HG03196 (cell line): ENCODE data around the gene ZBTB48.
"Not testable (repeated sequence)": the region's sequence is repeated elsewhere in the genome, so short reads cannot be mapped to it uniquely, and the experiment has no call there.

ENCODE experiments used
- ATAC-seq: cut with Tn5 transposase; IDR thresholded peaks from one replicate; pipeline ENCODE4 v1.9.1; 2021; ENCODE audit not compliant: unreplicated experiment

ZBTB48 gene

DNA sequence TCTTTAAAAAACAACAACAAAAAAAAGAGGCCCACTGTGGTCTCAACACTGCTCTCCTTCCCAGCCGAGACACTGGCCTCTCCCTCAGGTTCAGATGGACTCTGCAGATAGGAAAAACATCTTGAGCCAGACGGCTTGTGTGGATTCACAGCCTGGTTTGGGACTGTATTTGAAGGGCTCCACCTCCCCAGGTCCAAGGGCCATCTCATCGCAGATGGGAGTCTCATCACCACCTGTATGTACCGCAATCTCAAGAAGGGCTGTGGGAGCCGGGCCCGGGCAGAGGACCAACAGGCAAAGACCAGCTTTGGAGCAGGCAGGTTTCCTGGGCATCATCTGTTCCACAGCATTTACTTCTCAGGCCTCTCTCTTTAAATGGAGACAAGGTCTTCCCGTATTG, 10.3 kb downstream of the ZBTB48 start:
- ATAC-seq = no peak

- ATAC-seq = no peak
Measured at GRCh38 chr1:6591222-6591621, 11.4 kb downstream of the ZBTB48 start.

GRCh38 chr1:6591644-6592043, 11.8 kb downstream of the ZBTB48 start:
- ATAC-seq = no peak

- ATAC-seq = no peak
Measured at GRCh38 chr1:6592441-6592840, 12.6 kb downstream of the ZBTB48 start.

GRCh38 chr1:6592865-6593593, 13.2 kb downstream of the ZBTB48 start:
- no peak for ATAC-seq

GRCh38 chr1:6593810-6594209, 14.0 kb downstream of the ZBTB48 start:
- ATAC-seq = no peak

DNA sequence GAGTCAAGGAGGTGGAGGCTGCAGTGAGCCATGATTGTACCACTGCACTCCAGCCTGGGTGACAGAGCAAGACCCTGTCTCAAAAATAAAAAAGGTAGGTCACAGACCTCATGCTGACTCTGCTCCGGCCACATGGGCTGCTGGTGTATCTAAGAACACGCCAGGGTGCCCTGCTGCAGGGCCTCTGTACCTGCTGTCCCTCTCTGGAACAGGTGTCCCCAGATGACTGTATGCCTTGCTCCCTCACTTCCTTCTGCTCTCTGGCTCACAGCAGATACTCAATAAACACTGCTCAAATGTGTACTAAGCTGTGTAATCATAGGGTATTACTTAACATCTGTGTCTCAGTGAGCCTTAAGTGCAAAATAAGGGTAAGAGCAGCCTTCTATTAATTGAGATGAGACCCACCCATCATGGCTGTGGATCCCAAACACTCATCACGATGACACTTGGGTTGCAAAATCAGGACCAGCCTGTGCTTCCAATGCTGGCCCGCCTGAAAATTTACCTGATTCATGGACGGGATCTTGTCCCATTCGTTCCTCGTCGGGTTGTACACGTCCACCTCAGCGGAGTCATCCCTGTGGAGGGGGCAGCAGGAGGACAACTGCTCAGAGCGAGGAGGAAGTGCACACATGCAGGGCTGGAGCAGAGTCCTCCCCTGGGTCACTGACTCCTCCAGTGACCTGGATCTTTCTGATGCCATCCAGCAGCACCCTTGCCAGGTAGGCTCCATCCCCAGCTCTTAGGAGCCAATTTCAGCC, 15.4 kb downstream of the ZBTB48 start:
- no peak for ATAC-seq

- no peak for ATAC-seq
Measured at GRCh38 chr1:6596351-6596750, 16.6 kb downstream of the ZBTB48 start.

DNA sequence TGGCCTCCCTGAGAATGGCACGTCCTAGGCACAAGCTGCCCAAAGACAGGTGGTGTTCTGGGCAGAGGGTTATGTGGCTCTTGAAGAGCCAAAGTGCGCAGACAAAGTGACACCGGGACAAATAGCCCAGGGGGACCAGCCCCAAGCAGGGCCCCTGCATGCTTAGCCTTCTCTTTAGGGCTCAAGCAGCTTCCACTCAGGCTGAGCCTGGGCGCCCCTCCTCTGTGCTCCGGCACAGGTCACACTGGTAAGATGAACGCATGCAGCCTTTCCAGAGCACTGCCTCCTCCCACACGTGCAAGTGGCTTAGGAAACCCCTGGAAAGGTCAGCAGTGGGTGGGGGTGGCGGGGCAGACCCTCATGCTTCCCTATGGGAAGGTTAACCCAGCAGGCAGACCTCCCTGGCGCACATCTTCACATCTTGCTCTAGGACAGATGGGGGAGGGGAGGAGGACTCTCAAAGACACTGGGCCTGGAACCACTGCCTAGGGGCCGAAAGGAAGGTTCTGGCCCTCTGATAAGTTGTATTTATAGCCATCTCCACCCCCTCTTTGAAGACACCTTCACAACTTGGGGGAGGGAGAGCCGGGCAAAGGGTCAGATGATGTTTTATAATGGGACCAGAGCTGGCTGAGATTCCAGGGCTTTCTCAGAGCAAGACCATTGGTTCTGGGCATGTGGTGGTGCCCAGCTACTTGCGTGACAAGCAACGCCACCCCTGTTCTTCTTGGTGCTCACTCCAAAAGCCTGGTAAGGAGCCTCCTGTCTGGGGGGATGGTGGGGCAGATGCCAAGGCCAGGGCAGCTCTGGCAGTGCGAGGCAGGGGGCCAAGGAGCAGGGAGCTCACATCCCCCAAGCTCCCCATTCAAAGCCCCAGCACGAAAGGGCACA, 17.3 kb downstream of the ZBTB48 start:
- ATAC-seq = no peak

GRCh38 chr1:6597777-6598131, 18.0 kb downstream of the ZBTB48 start:
- ATAC-seq = no peak

DNA sequence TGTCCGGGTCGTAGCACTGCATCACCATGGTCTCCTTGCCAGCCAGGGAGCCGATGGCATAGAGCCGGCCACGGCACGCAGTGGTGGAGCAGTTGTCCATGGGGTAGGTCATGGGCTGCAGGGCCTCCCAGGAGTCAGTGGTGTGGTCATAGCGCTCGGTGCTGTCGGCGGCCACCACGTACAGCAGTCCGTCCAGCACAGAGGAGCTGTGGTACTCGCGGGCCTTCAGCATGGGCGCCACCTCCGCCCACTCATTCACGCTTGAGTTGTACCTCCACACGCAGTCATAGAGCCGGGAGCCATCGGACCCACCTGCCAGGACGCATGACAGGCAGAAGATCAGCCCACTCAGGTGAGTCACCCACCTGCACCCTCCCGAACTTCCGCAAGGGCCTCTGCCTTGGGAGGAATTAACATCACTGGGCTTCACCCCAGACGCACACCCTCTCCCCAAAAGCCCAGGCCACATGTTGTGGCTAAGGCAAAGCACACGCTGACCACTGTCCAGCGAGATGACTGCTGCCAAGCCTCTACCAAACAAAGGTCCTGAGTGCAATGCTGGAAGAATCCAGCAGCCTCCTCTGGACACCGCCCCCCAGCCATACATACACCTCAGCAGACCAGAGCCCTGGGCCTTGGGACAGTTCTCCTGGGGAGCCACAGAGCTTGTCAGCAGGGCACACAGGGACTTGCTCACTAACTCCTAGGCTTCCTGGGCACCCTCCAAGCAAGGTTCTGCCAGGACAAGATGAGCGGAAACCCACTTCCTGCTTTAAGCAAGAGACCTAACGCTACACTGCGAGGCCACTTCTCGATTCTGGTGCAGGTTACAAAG, 19.6 kb downstream of the ZBTB48 start:
- ATAC-seq = no peak

DNA sequence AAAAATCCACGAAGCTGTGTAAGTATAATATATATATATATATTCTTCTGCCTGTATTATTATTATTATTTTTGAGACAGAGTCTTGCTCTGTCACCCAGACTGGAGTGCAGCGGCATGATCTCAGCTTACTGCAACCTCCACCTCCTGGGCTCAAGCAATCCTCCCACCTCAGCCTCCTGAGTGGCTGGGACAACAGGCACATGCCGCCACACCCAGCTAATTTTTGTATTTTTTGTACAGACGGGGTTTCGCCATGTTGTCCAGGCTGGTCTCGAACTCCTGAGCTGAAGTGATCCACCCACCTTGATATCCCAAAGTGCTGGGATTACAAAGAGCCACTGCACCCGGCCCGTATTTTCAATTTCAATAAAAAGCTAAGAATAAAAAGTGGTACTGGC, 20.2 kb downstream of the ZBTB48 start:
- not testable (repeated sequence) for ATAC-seq

GRCh38 chr1:6600410-6601048, 20.7 kb downstream of the ZBTB48 start:
- ATAC-seq = peak; percentile 0

GRCh38 chr1:6601049-6601922, 21.5 kb downstream of the ZBTB48 start:
- peak; percentile 33 for ATAC-seq

GRCh38 chr1:6601923-6602668, 22.3 kb downstream of the ZBTB48 start:
- ATAC-seq = no peak

DNA sequence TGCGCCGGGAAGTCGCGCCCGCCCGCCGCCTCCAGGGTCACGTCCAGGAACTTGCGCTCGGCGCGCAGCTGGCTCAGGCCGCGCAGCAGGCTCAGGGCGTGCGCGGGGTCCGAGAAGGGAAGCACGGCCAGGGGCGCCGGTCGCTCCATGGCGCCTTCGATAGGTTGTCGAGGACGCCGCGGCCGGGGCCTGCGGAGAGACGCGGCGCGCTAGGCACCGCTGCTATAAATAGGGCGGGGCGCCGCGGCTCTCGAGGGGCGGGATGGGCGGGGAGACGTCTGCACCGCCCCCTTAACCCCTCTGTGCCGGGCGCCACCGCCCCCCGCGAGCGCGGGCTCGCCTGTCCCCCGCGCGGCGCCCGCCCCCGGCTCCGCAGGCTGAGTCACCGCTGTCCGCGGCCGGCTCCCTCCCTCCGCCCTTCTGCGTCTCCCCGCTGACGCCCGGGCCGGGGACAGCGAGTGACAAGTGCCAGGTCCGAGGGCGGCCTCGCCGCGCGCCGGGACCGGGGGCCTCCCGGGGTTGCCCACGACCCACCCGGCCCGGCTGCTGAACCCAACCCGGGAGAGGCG, 23.0 kb downstream of the ZBTB48 start, which contains the start of gene KLHL21:
Gene KLHL21, minus strand, starts transcription at position 201 of the 569 bp plus-strand sequence. Its CDS starts 52 bp downstream, at position 149.
- ATAC-seq = peak; percentile 57

DNA sequence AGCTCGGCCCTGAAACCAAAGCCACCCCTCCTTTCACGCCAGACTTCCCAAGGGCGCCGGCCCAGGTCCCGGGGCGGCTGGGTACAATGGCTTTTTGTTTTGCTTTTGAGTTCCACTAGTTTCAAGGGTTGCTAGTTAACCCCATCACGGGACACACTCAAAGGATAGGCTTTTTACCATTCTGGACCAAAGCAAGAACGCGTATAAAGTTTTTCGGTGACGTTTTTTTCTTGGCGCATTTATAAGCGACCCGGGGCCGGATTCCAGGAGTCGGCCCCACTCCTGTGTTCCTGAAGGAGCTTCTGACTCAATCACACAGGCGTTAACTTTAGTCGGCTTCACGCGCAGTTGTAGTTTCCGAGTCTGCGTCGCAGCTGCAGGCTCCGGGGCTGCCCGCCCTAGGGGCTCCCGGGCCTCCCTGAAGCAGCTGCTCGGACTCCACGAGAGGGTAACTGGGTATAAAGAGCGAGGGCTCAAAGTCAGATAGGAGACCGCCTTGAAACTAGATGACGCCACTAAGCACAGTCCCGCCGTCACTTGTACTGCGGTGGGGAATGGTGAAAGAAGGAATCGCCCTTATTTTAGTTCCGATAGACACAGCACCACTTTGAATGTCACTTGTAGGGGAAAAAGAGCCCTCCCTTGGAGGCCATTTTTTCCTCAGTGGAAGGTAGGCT, 23.6 kb downstream of the ZBTB48 start:
- ATAC-seq = peak; percentile 16
